HepG2 (cell line): Measurements from ENCODE around the gene BOD1. TPM values are rescaled to one million over a fixed set of nuclear protein-coding genes. Genes with fewer than 3 reads are reported as not detected.

Experiments
- ARNT2 ChIP-seq: sonication (generic); formaldehyde crosslinking; IDR thresholded peaks from 2 replicates; pipeline ENCODE4 v1.8.0; 2022; ENCODE audit warnings: mild to moderate bottlenecking, low read depth, missing genetic modification reagents, moderate library complexity
- DNMT3B ChIP-seq: conservative IDR thresholded peaks from 2 replicates; pipeline ENCODE4 v1.6.1; 2016; ENCODE audit warnings: missing biosample characterization, control low read depth
- ETV5 ChIP-seq: IDR thresholded peaks from 2 replicates; pipeline ENCODE4 v1.6.1; 2018; ENCODE audit warnings: missing biosample characterization, missing genetic modification reagents, inconsistent platforms, borderline replicate concordance
- HHEX ChIP-seq: IDR thresholded peaks from 2 replicates; pipeline ENCODE4 v1.6.1; 2016; ENCODE audit warnings: control low read depth
- PHF21A ChIP-seq: sonication (generic); formaldehyde crosslinking; IDR thresholded peaks from 2 replicates; pipeline ENCODE4 v1.5.0; 2020; ENCODE audit warnings: mild to moderate bottlenecking, missing genetic modification reagents
- RARA ChIP-seq: IDR thresholded peaks from 2 replicates; pipeline ENCODE4 v1.6.1; 2016; ENCODE audit warnings: missing genetic modification reagents, missing compliant biosample characterization
- RCOR2 ChIP-seq: IDR thresholded peaks from 2 replicates; pipeline ENCODE4 v1.6.1; 2016; ENCODE audit warnings: missing biosample characterization, missing genetic modification reagents
- SAP130 ChIP-seq: IDR thresholded peaks from 2 replicates; pipeline ENCODE4 v1.6.1; 2016; ENCODE audit warnings: low read depth
- SP5 ChIP-seq: IDR thresholded peaks from 2 replicates; pipeline ENCODE4 v1.6.1; 2016; ENCODE audit warnings: low read depth, borderline replicate concordance
- TRIM24 ChIP-seq: sonication (generic); formaldehyde crosslinking; IDR thresholded peaks from 2 replicates; pipeline ENCODE4 v1.8.0; 2022; ENCODE audit warnings: mild to moderate bottlenecking, missing genetic modification reagents
- ZBTB40 ChIP-seq, 2 experiments: fragments of 450-650 bp in 1 of 2; sonication (generic) in 1 of 2; formaldehyde crosslinking in 1 of 2; IDR thresholded peaks; 2 replicates each; pipeline versions ENCODE4 v1.6.1 to v1.8.0; 2016 to 2022; ENCODE audit warnings: antibody characterized with exemption in 1 of 2, mild to moderate bottlenecking in 1 of 2, missing genetic modification reagents in 1 of 2
- ZBTB7B ChIP-seq: sonication (generic); formaldehyde crosslinking; IDR thresholded peaks from 2 replicates; pipeline ENCODE4 v1.4.0; 2020; ENCODE audit warnings: missing genetic modification reagents
- ZNF432 ChIP-seq: sonication (generic); formaldehyde crosslinking; IDR thresholded peaks from 2 replicates; pipeline ENCODE4 v1.5.0; 2020; ENCODE audit warnings: missing genetic modification reagents, mild to moderate bottlenecking, borderline replicate concordance
- ZNF549 ChIP-seq: sonication (generic); formaldehyde crosslinking; IDR thresholded peaks from 2 replicates; pipeline ENCODE4 v1.5.0; 2020; ENCODE audit warnings: missing genetic modification reagents
- ZNF574 ChIP-seq: sonication (generic); formaldehyde crosslinking; IDR thresholded peaks from 2 replicates; pipeline ENCODE4 v1.4.0; 2020; ENCODE audit warnings: missing genetic modification reagents
- ZSCAN29 ChIP-seq: sonication (generic); formaldehyde crosslinking; conservative IDR thresholded peaks from 2 replicates; pipeline ENCODE4 v1.4.0; 2020; ENCODE audit warnings: mild to moderate bottlenecking, missing genetic modification reagents
- ZSCAN30 ChIP-seq: sonication (generic); formaldehyde crosslinking; IDR thresholded peaks from 2 replicates; pipeline ENCODE4 v1.5.0; 2020; ENCODE audit warnings: mild to moderate bottlenecking, missing genetic modification reagents
- polyA plus RNA-seq, 8 experiments: library from polyadenylated mRNA; depleted of rRNA in 3 of 8; stranded (reverse) in 7 of 8; unstranded in 1 of 8; fragments of >200 nt; fragmentation: Illumina TruSeq in 4 of 8; extraction: Trizol in 4 of 8; gene quantifications; 2 replicates each; pipeline versions ENCODE4 v1.2.1 to v1.2.3, GENCODE V29; 2011 to 2016; ENCODE audit warnings: low read depth in 4 of 8, missing spikeins in 1 of 8, mixed read lengths in 1 of 8; ENCODE audit not compliant: insufficient read depth in 1 of 8
- total RNA-seq, 5 experiments: library from RNA; depleted of rRNA; stranded (reverse); fragments of >200 nt; fragmentation: Illumina TruSeq; extraction: Trizol; gene quantifications; 2 replicates each; pipeline ENCODE4 v1.2.3, GENCODE V29; 2016; ENCODE audit warnings: low read depth in 1 of 5
- TF ChIP-seq, protein P1 (sequence below): sonication (generic); formaldehyde crosslinking; IDR thresholded peaks from 2 replicates; pipeline ENCODE4 v1.5.1; 2020; ENCODE audit warnings: missing genetic modification reagents, mild to moderate bottlenecking, borderline replicate concordance

BOD1 gene
- total and polyA plus RNA-seq, 2 of the 13 experiments (the other 11 are each of a cell fraction or from before 2014, with no cell fraction given) = 81.5 to 103 TPM

DNA sequence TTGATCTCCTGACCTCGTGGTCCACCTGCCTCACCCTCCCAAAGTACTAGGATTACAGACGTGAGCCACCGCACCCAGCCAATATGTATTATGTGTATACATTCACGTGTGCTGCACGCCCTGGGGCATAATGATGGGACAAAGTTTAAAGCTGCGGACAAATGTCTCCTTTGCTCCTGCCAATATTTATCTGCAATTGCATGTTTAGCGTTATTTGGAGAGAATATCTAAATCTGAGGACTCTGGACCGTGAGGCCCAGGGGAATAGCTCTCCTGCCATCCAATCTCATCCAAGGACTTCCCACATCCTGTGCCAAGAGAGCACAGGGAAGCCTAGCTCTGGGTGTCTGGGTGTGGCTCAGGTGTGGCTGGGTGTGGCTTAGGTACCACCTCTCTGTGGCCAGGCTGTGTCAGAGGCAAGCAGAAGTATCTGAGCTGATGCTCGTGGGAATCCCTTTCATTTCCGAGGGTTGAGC is 6.9 kb upstream of the BOD1 start (continued):
- TF ChIP-seq ZBTB40 (IDR thresholded peaks at IDR 0.05) (no peak), ZBTB40 (CRISPR knock-in tag; IDR thresholded peaks at IDR 0.05) (no peak), ZBTB7B (no peak), ETV5 (CRISPR knock-in tag) (peak; percentile 52; the same call in 1 of the 2 replicates), PHF21A (peak; percentile 90), RARA (CRISPR knock-in tag) (peak; percentile 65), SP5 (CRISPR knock-in tag) (no peak), ZNF432 (CRISPR knock-in tag) (no peak), ZSCAN29 (CRISPR knock-in tag) (no peak), TRIM24 (CRISPR knock-in tag) (peak; percentile 74; the same call in 1 of the 2 replicates), ARNT2 (CRISPR knock-in tag) (no peak), HHEX (CRISPR knock-in tag) (no peak), RCOR2 (CRISPR knock-in tag) (peak; percentile 64; the same call in 1 of the 2 replicates), SAP130 (peak; percentile 57), ZNF574 (peak; percentile 26; the same call in 1 of the 2 replicates), ZSCAN30 (CRISPR knock-in tag) (no peak), ZNF549 (CRISPR knock-in tag) (no peak), DNMT3B (CRISPR knock-in tag) (no peak)
- TF ChIP-seq, protein P1, sequence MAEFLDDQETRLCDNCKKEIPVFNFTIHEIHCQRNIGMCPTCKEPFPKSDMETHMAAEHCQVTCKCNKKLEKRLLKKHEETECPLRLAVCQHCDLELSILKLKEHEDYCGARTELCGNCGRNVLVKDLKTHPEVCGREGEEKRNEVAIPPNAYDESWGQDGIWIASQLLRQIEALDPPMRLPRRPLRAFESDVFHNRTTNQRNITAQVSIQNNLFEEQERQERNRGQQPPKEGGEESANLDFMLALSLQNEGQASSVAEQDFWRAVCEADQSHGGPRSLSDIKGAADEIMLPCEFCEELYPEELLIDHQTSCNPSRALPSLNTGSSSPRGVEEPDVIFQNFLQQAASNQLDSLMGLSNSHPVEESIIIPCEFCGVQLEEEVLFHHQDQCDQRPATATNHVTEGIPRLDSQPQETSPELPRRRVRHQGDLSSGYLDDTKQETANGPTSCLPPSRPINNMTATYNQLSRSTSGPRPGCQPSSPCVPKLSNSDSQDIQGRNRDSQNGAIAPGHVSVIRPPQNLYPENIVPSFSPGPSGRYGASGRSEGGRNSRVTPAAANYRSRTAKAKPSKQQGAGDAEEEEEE (CRISPR knock-in tag) = 0 out of 2 replicates have a peak, but pooled peaks have one; percentile 31
